Ecto neural progenitor cell (in vitro differentiated cells): ENCODE results near the gene ADD3.
"Not testable (repeated sequence)": the region's sequence is repeated elsewhere in the genome, so short reads cannot be mapped to it uniquely, and the experiment has no call there.

ENCODE experiments used
- DNase-seq: peaks from one replicate; pipeline ENCODE4 v3.0.0-alpha.2; 2018; ENCODE audit warnings: low spot score

Gene ADD3

GRCh38 chr10:110103921-110104461, 96.2 kb downstream of the ADD3 start:
- DNase-seq, result no peak

DNA sequence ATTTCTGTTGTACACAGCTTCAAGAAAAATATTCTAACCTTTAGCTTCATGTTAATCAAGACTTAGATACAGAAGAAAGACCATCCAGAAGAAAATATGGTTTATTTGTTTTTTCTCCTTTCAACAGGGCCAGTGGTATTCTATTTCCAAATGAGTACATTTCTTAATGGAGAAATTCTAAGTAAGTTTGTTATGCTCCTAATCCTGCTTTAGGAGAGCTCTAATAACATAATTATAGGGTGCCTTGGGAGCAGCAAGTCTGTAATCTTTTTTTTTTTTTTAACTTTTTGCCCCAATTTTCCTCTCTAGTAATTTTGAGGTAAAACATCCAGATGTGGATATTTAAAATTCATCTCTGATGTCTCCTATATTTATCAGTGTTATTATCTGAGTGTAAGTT, 98.1 kb downstream of the ADD3 start:
- DNase-seq, result no peak

DNA sequence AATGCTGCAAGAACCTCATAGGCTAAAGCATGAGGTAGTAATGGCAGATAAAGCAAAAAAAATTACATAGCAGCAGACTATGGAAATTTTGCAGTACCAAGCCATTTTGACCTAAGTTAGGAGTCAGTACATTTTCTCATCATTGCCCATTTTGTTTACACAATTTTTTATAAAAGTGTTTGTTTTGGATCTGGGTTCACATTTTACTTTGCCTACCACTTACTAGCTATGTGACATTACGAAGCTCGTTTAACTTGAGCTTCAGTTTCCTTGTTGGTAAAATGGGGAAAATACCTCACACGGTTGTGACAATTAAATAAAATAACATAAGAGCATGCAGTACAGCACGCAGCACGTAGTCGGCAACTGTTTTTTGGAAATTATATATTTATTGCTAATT, 99.6 kb downstream of the ADD3 start:
- DNase-seq, result no peak

DNA sequence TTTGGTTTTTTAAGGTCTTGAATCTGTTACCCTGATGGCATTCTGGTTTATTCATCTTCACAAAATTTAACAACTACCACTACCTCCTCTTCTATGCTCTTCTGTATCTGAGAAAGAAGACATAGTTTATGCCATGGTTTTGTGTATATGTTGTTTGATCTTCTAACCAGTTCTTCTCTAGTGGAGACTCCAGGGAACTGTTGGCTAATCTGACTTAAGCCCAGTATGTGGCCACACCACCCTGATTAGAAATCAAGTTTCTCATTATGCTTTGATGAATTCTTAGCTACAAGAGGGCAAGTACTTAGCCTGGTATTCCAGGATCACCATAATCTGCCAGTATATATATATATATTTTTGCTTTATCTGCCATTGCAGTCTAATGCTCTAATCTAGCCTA, 100.1 kb downstream of the ADD3 start:
- DNase-seq, result no peak

DNA sequence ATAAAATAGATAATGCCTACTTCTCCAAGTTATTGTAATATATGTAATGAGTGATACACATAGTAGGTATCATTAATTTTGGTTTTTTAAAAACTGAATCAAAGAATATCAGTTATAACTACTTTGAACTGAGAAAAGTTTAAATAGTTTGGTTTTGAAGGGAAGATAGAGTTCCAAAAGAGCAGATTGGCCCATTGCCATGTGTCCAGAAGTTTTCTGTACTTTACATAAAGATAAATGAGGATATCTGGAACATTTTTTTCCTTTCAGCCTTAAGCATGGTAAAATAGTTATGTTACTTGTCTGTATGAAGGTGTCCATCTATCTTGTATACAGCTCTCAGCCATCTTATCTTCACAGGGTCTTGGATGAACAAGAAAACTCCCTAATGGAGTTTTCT, 101.7 kb downstream of the ADD3 start:
- DNase-seq, result no peak

DNA sequence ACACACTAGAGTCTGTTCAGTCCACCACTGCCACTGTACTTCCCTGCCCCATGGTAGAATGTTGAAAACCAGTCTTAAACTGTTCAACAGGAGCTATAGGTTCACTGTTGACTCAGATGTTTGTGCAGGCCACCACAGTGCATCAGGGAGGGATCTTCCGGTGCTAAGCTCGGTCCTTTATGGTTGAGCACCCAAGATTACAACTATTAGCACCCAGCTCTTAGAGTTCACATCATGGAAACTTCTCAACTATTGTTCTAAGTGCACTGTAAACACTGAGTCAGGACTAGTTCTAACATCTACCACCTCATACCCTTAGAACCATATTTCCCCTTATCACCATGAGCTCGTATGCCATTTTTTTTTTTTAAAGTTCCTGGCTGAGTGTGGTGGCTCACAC, 102.6 kb downstream of the ADD3 start:
- no peak for DNase-seq

- DNase-seq, result no peak
These were observed 106.0 kb downstream of the ADD3 start for GRCh38 chr10:110113670-110114337.

DNA sequence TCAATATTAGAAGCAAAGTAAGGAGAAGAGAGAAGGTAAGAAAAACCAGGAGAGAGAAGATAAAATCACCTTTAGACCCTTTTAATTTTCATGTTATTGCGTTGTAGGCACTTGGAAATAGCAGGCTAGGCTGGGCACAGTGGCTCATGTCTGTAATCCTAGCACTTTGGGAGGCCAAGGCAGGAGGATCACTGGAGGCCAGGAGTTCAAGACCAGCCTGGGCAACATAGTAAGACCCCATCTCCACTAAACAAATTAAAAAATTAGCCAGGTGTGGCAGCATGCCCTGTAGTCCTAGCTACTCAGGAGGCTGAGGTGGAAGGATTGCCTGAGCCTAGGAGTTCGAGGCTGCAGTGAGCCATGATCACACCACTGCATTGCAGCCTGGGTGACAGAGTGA, 106.9 kb downstream of the ADD3 start:
- DNase-seq, result not testable (repeated sequence)

DNA sequence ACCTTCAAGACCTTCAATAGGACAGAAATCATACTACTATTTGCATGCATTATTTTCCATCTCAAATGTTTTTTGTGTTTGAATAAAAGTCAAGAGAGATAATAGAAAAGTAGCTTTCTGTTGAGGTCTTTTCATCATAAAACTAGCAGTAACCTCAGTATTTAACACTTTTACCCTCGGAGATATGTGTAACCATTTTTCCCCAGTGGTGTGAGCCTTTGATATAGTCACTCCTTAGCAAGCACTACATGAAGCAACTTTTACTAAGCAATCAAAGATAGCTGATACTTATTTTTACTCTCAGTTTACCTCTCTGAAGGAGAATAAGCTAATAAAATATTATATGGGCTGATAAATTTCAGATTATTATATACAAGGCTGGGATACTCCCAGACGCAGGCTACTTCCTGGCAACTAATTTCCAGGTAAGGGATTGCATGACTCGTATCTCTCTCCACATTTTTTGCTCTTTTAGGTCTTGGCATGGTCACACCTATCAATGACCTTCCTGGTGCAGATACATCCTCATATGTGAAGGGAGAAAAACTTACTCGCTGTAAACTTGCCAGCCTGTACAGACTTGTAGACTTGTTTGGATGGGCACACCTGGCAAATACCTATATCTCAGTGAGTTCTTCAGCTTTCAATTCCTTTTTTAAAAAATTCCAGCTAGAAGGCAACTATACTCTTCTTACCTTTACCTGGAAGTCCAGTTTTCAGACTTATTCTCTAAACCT, 108.2 kb downstream of the ADD3 start:
- no peak for DNase-seq

GRCh38 chr10:110118891-110119621, 111.3 kb downstream of the ADD3 start:
- DNase-seq, result no peak

DNA sequence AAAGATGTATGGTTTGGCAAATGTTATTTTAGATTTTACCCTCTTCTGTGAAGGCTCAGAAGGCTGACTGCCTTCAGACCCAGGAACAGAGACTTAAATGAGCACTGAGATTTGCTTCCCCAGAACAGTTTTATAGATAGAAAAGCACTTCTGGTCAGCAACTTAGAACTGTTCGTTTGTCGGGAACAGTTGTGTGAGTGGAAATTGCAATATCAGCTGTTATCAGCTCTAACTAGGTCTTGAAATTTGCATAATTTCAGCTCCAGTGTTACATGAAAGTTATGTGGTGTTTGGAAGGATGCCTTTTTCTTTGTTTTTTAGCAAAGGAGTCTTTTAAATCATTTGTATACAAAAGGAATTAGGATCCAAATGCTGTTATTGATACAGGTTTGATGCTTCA, 115.8 kb downstream of the ADD3 start:
- DNase-seq, result no peak

- no peak for DNase-seq
These were observed 121.7 kb downstream of the ADD3 start for GRCh38 chr10:110129490-110129889.

DNA sequence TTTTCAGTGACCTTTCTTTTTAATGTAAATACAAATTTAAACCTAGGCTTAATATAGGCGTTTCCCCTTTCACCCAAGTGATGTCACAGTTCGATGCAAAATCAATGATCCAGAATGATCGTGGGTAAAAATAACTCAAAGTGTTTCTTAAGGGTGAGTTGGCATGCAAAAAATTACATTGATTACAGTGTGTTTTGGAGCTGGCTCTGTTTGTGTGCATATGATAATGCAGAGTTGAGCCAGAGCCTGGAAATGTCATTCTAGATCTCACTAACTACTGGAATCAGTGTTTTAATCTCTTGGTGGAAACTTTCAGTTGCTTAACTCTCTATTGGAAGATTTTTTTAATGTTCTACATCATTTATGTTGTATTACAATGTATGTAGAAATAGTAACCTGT, 127.1 kb downstream of the ADD3 start:
- DNase-seq, result no peak

- not testable (repeated sequence) for DNase-seq
These were observed 128.1 kb downstream of the ADD3 start for GRCh38 chr10:110135836-110136235.

DNA sequence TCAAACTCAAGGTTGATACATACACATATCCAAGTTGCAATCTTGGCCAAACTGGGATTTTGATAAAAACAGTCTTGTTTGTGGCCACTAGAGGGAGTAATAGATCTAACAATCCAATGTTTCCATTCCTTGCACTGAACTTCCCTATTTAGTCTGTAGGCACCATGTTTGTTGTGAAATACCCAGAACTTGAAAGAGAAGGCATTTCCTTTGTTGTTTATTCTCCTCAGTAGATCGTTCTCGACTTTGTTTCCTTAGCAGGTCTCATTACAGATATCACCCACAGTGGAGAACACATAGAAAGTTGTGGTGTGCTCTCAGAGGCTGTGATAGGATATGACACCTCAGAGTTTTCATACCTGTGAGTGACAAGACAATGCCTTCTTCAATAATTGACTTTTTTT, 129.4 kb downstream of the ADD3 start:
- DNase-seq, result no peak

DNA sequence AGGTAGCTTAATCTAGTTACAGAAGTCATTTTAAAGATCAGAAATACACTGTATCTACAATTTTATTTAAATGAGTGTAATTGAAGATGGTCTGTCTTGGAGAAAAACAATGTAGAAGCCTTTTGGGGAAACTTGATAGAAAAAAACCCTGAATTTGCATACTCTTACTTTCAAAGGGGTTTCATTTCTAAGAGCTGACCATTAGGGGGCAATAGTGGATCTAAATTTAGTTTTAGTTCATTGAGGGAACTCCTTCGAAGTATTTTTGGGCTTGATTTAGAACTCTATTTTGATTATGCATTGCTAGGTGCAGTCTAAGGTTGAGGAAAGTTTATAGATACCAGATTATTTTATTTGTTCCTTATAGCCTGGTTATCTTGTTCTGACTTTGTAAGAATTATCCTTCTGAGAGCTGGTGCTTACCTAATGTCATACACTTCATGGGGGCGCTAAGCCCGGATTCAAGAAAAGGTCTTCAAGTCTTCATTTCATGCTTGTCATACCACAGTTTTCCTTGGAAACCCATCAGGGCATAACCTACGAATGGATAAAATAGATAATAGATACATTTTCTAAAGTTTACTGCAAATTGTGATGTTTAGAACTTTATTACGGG, 130.5 kb downstream of the ADD3 start:
- no peak for DNase-seq

DNA sequence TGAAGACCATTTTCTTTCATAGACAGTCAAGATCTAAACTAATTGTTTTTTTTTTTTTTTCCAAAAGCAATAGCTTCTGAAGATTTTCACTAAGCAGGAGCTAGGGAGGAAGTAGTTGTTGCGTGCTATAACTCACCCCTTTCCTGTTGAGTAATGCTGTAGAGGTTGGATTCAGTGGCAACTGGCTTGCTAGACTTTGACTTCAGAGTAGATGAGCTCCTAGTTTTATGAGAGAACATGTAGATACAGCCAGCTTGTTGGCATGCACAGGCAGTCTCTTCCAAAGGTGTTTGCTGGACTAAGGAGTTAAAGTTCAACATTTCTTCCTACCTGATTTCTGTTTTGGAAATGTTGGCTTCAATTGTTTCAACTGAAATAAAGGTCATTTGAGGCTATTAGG, 133.4 kb downstream of the ADD3 start:
- no peak for DNase-seq

DNA sequence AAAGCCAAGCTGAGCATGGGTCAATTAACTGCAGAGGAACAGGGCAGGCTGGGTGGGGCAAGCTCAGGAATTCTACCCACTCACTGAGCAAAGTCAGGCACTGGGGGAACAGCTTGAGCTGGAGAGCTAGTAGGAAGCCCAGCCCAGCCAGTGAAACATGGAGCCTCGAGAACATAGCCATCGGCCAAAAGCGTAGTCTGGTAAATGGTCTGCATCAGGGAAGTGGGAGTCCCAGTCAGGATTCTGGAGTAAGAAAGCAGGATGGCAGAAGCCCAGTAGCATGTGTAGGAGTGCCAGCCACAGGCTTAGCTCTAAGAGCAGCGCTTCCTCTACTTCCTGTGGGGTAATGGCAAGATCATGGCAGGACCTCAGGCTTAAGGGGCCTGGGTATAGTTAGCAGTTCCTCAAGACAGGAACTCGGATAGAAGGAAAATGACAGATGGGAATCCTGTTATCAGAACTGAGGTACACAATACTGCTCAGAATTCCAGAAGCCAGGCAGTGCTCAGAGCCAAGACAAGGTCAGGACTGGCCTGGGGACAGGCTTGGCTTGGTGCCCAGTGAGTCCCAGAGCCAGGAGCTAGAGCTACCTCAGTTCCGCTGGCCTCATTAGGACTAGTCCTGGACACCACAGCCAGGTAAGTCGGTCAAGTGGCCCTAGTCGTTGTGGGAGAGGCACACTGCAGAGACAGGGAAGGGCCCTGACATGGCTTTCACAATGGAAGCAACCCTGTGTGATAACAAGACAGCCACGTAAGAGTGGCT, 134.3 kb downstream of the ADD3 start:
- DNase-seq, result no peak

DNA sequence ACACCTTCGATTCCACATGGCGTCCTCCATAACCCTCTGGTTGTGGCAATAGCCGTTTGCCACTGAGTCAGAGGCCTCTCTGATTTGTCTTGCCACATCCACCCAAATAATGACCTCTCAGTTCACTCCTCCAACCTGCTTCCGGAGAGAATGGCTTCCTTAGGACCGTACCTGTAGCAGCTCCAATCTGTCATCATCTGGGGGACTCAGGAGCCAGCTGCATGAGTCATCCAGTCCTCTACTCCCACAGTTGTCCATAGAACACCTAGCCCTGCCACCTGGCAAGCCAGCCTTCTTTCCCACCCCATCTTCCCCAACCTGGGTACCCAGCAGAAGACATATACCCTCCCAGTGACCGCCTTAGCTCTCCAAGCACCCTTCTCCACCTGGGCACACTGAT, 135.2 kb downstream of the ADD3 start:
- DNase-seq, result no peak

- no peak for DNase-seq
These were observed 136.7 kb downstream of the ADD3 start for GRCh38 chr10:110144507-110144906.

DNA sequence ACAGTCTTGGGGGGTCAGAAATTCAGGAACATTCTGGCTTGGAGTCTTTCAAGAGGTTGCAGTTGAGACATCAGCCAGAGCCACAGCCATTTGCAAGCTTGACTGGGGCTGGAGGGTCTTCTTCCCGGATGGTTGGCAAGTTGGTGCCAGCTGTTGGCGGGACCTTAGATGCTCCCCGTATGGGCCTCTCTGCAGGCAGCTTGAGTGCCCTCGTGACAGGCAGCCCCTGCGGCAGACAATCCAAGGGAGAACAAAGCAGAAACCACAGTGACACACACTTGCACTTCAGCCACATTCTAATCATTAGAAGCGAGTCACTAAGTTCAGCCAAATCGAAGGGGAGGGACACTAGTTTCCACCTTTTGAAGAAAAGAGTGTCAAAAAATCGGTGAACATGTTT, 140.2 kb downstream of the ADD3 start:
- DNase-seq, result no peak

- no peak for DNase-seq
These were observed 141.5 kb downstream of the ADD3 start for GRCh38 chr10:110149259-110149658.
